ENCODE data around the gene RAX2. TPM values are rescaled to one million over a fixed set of nuclear protein-coding genes. Genes with fewer than 3 reads are reported as not detected.

Gene RAX2
- total and polyA plus RNA-seq, 10 of the 15 experiments (the other 5 are each of a cell fraction or from before 2014, with no cell fraction given), result not detected

- TF ChIP-seq CEBPZ (IDR thresholded peaks at IDR 0.05; ENCODE audit: low read depth, low read length), result no peak
- no peak for TF ChIP-seq SIN3A (IDR thresholded peaks at IDR 0.05; ENCODE audit: low read depth, low read length)
Measured at GRCh38 chr19:3803114-3803888, 31.3 kb upstream of the RAX2 start (continued).

GRCh38 chr19:3801412-3802096 is 29.5 kb upstream of the RAX2 start:
- Histone ChIP-seq H3K27ac (ENCODE audit: control insufficient read depth, insufficient read depth) (no peak overlapping the region), H3K4me2 (ENCODE audit: control insufficient read depth, insufficient read depth) (0 out of 2 replicates have a peak overlapping the region, but pooled peaks have one; percentile 17), H3K9me3 (replicated peaks; ENCODE audit: control insufficient read depth, insufficient read depth, low read length) (no peaks in the 10 kb centered on the region; the same call in 2 of the 3 replicates), H3K79me2 (ENCODE audit: control insufficient read depth, insufficient read depth, low read length) (no peaks in the 10 kb centered on the region), H3K27me3 (replicated peaks in 1 of 2; ENCODE audit: control insufficient read depth in 2 of 2, insufficient read depth in 2 of 2, low read length in 1 of 2) (peaks cover 2 to 4% of the 10 kb centered on the region in 2 experiments; a peak in 3 of 4 replicates), H2AFZ (ENCODE audit: control insufficient read depth, low read depth, low read length) (no peak overlapping the region), H4K20me1 (ENCODE audit: control insufficient read depth, insufficient read depth) (no peaks in the 10 kb centered on the region), H3K9ac (ENCODE audit: control insufficient read depth, insufficient read depth, low read length) (no peak overlapping the region), H3K4me1 (ENCODE audit: control insufficient read depth, insufficient read depth, low read length) (0 out of 2 replicates have a peak, but pooled peaks cover 4% of the 10 kb centered on the region), H3K4me3 (no peak overlapping the region), H3K36me3 (ENCODE audit: control insufficient read depth in 2 of 2, insufficient read depth in 2 of 2, low read length in 1 of 2) (no peaks in the 10 kb centered on the region)
- CTCF ChIA-PET, result no interaction called here
- SMC1A ChIA-PET (ENCODE audit: uncharacterized antibody, unreplicated experiment), result no interaction called here
- POLR2A ChIA-PET, result no interaction called here
- FAIRE-seq (no peak), ATAC-seq (no peak), DNase-seq (ENCODE audit: low read depth, low spot score) (no peak)
- in situ Hi-C loops (cut with MboI), result no loop called here
- WGBS (ENCODE audit: insufficient coverage, insufficient replicate concordance, low lambda C conversion rate, missing lambda C conversion rate), result 9% methylated on average over 46 of the region's 46 CpGs
- intact Hi-C loops (cut with micrococcal nuclease; ENCODE audit: unreplicated experiment), result no loop called here
- BruUV-seq (replicated peaks), result no TSS peak
- RAD21 ChIA-PET (ENCODE audit: unreplicated experiment), result no interaction called here
- no peak for TF ChIP-seq RELB (IDR thresholded peaks at IDR 0.05; ENCODE audit: low read depth)
- TF ChIP-seq ZZZ3 (IDR thresholded peaks at IDR 0.05; ENCODE audit: control insufficient read depth, insufficient read length, low read depth), result no peak
- no peak for TF ChIP-seq EZH2 (IDR thresholded peaks at IDR 0.05; ENCODE audit: borderline replicate concordance, control insufficient read depth, low read depth, low read length)
- no peak for TF ChIP-seq WRNIP1 (IDR thresholded peaks at IDR 0.05; ENCODE audit: borderline replicate concordance, low read depth, low read length)
- TF ChIP-seq JUND (IDR thresholded peaks at IDR 0.05; ENCODE audit: low read depth, low read length), result no peak
- no peak for TF ChIP-seq RAD51 (IDR thresholded peaks at IDR 0.05)
- TF ChIP-seq FOS (IDR thresholded peaks at IDR 0.05; ENCODE audit: borderline replicate concordance, extremely low read depth, insufficient read length), result no peak
- TF ChIP-seq YY1 (IDR thresholded peaks at IDR 0.05; ENCODE audit: low read depth, low read length), result no peak
- no peak for TF ChIP-seq ZBTB11 (CRISPR knock-in tag; IDR thresholded peaks at IDR 0.05)
- no peak for TF ChIP-seq PML (IDR thresholded peaks at IDR 0.05; ENCODE audit: low read length)
